GM19452 (cell line): ENCODE data around the gene AXIN1.
A peak's percentile ranks its signal among the peaks of the same experiment; 100 is the strongest.
"Not testable (repeated sequence)": the region's sequence is repeated elsewhere in the genome, so short reads cannot be mapped to it uniquely, and the experiment has no call there.

Experiments
- ATAC-seq: cut with Tn5 transposase; IDR thresholded peaks from one replicate; pipeline ENCODE4 v1.9.1; 2021; ENCODE audit not compliant: unreplicated experiment

The AXIN1 gene

GRCh38 chr16:370979-371514, 18.5 kb upstream of the AXIN1 start:
- ATAC-seq = no peak

DNA sequence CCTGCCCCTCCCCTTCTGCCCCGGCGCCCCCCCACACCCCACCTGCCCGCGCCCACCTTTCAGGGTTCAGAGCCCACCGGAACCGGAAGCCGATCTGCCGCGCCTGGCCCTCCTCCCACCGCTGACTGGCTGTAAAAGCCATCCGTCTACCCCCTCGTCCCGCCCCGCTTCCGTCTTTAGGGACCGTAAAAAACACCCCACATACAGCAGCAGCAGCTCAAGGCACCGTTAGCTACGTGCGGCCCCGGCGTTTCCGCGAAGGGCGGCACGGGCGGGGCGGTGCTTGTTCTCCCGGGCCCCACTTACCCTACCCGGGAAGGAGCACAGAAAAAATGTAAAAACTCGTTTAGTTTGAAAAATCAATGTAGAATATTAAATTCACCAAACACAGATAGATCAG, 17.9 kb upstream of the AXIN1 start, which contains the start of gene MRPL28:
MRPL28 (minus strand) TSS at position 96 of the 400 bp plus-strand sequence. CDS start 320 bp downstream, outside the sequence.
- ATAC-seq = peak; percentile 74

GRCh38 chr16:369866-370436, 17.4 kb upstream of the AXIN1 start:
- ATAC-seq = no peak

DNA sequence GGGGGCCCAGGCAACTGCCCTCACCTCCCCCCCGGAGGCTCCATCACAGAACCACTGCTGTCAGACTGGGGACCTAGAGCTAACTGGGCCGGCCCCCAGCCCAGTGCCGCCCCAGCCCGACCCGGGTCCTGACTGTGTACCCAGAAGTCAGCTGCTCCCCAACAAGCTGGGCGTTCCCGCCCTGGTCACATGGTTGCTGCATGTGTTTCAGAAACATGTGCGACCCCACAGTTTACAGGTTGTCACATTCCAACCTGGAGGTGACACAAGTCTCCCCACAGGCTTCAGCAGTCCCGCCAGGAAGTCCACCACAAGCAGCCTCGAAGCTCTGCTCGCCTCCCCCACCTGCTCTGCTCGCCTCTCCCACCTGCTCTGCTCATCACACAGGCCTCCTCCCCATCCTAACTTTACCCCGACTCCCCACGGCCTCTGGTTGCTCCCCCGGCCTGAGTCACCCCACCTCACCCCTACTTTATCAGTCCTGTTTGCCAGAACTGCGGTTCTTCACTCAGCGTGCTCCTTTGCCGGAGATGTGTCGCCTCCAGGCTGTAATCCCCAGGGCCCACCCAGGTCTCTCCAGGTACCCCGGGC, 16.8 kb upstream of the AXIN1 start:
- ATAC-seq = no peak

DNA sequence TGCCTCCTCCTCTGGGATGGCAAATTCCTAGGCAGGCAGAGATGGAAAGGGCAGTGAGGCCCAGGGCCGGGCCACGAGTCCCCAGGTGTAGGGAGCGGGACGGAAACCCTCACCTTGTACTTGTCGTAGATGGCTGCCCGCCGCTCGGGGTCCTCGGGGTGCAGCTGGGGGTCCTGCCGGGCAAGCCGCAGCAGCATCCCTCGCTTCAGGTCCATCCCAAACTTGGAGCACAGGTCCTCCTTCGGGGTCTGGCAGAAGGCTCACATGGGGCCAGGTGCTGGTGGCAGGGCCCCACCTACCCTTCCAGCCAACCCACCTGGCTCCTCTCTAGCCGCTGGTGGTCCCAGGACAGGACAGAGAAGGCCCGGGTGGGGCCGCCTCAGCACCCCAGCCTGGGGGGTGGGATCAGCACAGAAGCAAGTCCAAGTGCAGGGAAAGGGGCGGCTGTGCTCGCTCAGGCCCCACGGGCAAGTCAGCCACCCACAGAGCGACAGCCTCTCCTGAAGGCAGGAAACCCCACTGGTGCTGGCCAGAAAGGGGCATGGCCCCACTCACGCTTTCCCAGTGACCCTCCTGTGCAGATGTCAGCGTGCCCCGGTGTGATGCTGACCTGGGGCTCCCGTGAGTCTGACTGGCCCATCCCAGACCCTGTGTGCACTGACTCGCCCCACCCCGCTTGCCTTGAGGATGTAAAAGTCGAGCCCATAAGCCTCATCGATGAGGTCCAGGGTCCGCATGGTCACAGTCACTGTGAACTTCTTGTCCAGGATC, 16.1 kb upstream of the AXIN1 start:
- no peak for ATAC-seq

DNA sequence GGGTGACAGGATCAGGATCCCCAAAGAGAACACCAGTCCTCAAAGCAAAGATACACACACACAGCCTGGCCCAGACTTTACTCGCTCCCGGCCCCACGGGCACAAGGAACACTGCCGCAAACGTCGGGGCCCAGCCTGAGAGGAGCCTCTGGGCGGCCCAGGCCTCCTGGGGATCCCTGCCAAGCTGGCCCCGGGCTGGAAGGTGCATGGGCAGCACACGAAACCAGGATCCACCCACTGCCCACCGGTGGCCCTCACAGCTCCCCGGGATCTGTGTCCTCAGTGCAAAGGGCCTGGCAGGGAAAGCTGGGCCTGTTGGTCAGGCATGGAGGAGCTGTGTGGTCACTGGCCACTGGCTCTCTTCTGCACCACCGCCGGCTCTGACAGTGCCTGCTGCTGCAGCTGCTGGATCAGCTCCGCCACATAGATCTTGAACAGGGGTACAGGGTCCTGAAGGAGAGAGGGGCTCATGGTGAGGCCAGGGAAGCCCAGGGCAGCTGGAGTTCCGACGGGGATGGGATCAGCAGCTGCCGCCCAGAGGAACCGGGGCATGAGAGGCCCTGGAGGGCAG, 14.9 kb upstream of the AXIN1 start:
- no peak for ATAC-seq

- no peak for ATAC-seq
Observed at GRCh38 chr16:366476-366875, 14.0 kb upstream of the AXIN1 start.

DNA sequence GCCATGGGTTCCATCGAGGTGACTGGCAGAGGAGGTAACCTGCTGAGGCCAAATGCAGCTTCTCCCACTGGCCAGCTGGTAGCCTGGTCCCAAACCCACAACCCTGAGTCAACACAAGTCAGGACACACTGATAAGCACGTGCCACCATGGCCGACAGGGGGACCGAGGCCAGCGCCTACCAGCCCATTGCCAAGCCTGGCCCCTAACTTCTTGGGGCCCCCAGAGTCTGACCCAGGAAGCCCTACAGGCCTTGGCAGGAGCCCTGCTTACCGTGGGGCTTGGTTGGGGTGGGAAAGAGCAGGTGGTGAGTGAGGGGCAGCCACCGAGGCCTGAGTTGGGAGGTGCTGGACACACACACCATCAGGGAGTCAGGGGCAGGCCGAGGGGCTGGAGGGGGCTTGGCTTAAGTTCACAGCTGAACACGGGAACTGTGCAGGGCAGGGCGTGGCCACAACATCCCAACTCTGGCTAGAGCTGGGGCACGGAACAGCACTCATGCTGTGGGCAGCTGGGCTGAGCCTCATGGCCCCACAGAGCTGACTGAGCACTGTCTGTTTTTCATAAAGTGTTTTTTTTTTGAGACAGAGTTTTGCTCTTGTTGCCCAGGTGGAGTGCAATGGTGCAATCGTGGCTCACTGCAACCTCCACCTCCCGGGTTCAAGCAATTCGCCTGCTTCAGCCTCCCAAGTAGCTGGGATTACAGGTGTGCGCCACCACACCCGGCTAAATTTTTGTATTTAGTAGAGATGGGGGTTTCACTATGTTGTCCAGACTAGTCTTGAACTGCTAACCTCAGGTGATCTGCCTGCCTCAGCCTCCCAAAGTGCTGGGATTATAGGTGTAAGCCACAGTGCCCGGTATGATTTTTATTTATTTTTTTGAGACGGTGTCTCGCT, 12.3 kb upstream of the AXIN1 start:
- ATAC-seq = no peak

GRCh38 chr16:363766-364490, 11.4 kb upstream of the AXIN1 start:
- ATAC-seq = no peak

DNA sequence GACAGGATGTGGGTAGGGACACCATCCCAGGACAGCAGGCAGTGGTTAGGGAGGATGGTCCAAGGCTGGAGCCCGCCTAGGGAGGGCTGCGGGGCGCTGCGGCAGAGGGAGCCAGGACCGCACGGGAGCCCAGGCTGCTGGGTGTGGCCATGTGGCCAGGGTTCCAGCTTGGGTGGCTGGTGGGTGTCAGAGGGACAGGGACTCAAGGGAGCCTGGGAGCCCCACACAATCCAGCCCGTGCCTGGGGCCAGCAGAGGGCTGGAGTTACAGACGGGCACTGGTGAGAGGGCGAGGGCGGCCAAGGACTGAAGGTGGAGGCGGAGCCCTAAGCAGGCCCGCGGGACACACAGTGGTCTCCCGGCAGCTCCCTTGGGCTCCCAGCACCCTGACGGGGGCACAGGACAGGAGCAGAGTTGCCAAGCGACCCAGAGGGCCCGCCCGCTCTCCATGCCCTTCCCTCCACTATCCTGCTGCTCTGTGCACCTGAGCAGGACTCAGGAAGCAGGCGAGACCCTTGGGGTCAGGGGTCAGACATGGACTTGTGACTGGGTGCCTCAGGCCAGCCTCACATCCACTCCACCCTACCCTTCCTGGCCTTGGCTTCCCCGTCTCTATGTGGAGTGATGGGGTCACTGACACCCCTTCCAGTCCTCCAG, 10.7 kb upstream of the AXIN1 start:
- no peak for ATAC-seq

DNA sequence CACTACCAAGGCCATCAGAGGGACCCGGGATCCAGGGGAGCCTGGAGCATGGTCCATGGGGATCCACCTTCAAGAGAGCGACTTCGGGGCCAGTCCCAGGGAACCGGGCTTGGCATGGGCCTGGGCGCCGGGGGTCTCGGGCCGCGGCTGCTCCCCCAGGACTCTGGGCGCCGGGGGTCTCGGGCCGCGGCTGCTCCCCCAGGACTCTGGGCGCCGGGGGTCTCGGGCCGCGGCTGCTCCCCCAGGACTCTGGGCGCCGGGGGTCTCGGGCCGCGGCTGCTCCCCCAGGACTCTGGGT, 10.1 kb upstream of the AXIN1 start:
- not testable (repeated sequence) for ATAC-seq

GRCh38 chr16:361872-362701, 9.6 kb upstream of the AXIN1 start:
- ATAC-seq = no peak

- ATAC-seq = no peak
Observed at GRCh38 chr16:361341-361871, 8.9 kb upstream of the AXIN1 start.

GRCh38 chr16:360698-361336, 8.3 kb upstream of the AXIN1 start:
- ATAC-seq = no peak

GRCh38 chr16:359871-360697, 7.6 kb upstream of the AXIN1 start:
- no peak for ATAC-seq

GRCh38 chr16:359067-359763, 6.7 kb upstream of the AXIN1 start:
- no peak for ATAC-seq

- ATAC-seq = no peak
Observed at GRCh38 chr16:356741-357140, 4.2 kb upstream of the AXIN1 start.
